ENCODE results near the gene ESPNL. TPM values are rescaled to one million over a fixed set of nuclear protein-coding genes. Genes with fewer than 3 reads are reported as not detected.

Gene ESPNL
- total and polyA plus RNA-seq, 2 of the 4 experiments (the other 2 are of a cell fraction) = 2.0 TPM

DNA sequence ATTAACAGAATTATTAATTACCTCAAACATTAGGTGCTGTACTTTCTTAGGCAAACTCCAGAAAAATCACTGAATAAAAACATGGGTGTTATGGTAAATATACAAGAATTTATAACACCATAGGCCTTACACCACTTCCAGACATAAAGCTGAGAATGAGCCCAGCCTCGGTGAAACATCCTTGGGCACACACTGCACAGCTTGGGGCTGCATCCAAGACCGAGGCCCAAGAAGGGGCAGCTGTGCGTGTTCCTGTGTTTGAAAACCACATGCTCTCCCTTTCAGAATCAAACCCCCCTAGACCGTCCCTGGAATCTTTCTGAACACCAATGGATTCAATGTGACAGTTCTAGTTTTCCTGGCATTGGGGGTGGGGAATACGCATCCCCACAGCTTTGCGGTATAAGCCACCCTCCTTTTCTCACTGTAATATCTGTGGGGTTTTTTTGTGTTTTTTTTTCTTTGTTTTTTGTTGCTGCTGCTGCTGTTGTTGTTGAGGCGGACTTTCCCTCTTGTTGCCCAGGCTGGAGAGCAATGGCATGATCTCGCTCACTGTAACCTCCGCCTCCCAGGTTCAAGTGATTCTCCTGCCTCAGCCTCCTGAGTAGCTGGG is 71.5 kb downstream of the ESPNL start (continued):
- TF ChIP-seq, protein P1, sequence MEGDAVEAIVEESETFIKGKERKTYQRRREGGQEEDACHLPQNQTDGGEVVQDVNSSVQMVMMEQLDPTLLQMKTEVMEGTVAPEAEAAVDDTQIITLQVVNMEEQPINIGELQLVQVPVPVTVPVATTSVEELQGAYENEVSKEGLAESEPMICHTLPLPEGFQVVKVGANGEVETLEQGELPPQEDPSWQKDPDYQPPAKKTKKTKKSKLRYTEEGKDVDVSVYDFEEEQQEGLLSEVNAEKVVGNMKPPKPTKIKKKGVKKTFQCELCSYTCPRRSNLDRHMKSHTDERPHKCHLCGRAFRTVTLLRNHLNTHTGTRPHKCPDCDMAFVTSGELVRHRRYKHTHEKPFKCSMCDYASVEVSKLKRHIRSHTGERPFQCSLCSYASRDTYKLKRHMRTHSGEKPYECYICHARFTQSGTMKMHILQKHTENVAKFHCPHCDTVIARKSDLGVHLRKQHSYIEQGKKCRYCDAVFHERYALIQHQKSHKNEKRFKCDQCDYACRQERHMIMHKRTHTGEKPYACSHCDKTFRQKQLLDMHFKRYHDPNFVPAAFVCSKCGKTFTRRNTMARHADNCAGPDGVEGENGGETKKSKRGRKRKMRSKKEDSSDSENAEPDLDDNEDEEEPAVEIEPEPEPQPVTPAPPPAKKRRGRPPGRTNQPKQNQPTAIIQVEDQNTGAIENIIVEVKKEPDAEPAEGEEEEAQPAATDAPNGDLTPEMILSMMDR (conservative IDR thresholded peaks at IDR 0.05; ENCODE audit: low read depth, low read length) = no peak

DNA sequence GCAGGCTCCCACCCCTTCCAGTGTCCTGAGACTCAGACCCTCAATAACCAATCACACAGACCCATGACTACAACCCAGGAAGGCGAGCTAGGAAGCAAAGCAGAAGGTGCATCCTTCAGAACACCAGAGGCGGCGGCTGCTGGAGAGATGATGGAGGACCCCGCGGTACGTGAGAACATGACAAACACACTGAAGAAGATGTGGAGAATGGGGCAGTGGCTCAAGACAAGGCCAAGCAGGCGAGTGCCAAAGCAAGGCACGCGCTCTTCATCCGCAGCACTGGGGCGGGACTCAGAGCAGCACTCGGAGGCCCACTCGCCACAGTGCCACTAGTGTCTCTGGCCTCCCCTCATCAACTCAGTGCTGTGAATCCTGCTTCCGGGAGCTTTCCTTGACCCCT is 72.3 kb downstream of the ESPNL start:
- H3K9ac ChIP-seq (ENCODE audit: low read depth, low read length) = no peak overlapping the region
- H2AK5ac ChIP-seq (ENCODE audit: low read depth, low read length) = 0 out of 2 replicates have a peak overlapping the region, but pooled peaks have one; percentile 7
- H3K4me3 ChIP-seq (ENCODE audit: insufficient read depth, low read depth, low read length) = no peak overlapping the region
- H4K91ac ChIP-seq (ENCODE audit: insufficient read depth, low read depth, low read length) = no peak overlapping the region
- H3K4me2 ChIP-seq (ENCODE audit: low read depth, low read length) = no peak overlapping the region
- no peak overlapping the region for H2AK9ac ChIP-seq (replicated peaks; ENCODE audit: low read depth, low read length, poor library complexity)
- peak overlapping the region; percentile 38; the same call in 1 of the 2 replicates for H3K27ac ChIP-seq (ENCODE audit: insufficient read depth, low read length)
- in situ Hi-C loops (cut with MboI; ENCODE audit: low sequenced_read_pairs) (no loop called here), dilution Hi-C loops (cut with HindIII; ENCODE audit: low sequenced_read_pairs, unreplicated experiment) (no loop called here), intact Hi-C loops (cut with micrococcal nuclease) (loop anchor here (10.0 kb wide), 1 partner anchor 178 kb away; no protein-coding TSS in a partner anchor)
- peaks cover 36% of the 10 kb centered on the region for H3K9me1 ChIP-seq (ENCODE audit: insufficient read depth, low read length)
- no TSS peak for BruUV-seq (replicated peaks)
- TF ChIP-seq, protein P1 (conservative IDR thresholded peaks at IDR 0.05; ENCODE audit: low read depth, low read length) = no peak
- no peak for TF ChIP-seq NFE2L2 (IDR thresholded peaks at IDR 0.05; ENCODE audit: low read depth, low read length)
- TF ChIP-seq FOS (IDR thresholded peaks at IDR 0.05; ENCODE audit: low read depth, low read length) = no peak
- no peak for TF ChIP-seq CHD1 (IDR thresholded peaks at IDR 0.05; ENCODE audit: low read depth, low read length)
- no peak for TF ChIP-seq RFX5 (IDR thresholded peaks at IDR 0.05; ENCODE audit: low read depth, low read length)
- no peak for TF ChIP-seq RCOR1 (IDR thresholded peaks at IDR 0.05; ENCODE audit: insufficient replicate concordance, low read length)
- TF ChIP-seq, protein P2, sequence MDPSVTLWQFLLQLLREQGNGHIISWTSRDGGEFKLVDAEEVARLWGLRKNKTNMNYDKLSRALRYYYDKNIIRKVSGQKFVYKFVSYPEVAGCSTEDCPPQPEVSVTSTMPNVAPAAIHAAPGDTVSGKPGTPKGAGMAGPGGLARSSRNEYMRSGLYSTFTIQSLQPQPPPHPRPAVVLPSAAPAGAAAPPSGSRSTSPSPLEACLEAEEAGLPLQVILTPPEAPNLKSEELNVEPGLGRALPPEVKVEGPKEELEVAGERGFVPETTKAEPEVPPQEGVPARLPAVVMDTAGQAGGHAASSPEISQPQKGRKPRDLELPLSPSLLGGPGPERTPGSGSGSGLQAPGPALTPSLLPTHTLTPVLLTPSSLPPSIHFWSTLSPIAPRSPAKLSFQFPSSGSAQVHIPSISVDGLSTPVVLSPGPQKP (IDR thresholded peaks at IDR 0.05; ENCODE audit: borderline replicate concordance, low read depth, low read length) = no peak
- no peak for TF ChIP-seq CEBPB (IDR thresholded peaks at IDR 0.05; ENCODE audit: low read depth, low read length)
- ChIA-PET CTCF (no interaction called here), POLR2A (ENCODE audit: unreplicated experiment) (no interaction called here)
- no peak overlapping the region; the same call in 1 of the 2 replicates for H3K18ac ChIP-seq (ENCODE audit: low read depth, low read length)
- H3K27me3 ChIP-seq (ENCODE audit: control insufficient read depth, insufficient read depth, low read length) = no peaks in the 10 kb centered on the region
- H2BK15ac ChIP-seq (ENCODE audit: low read depth, low read length) = no peak overlapping the region
- peaks cover 8% of the 10 kb centered on the region for H4K20me1 ChIP-seq (ENCODE audit: insufficient read depth, low read length)
- no peak for DNase-seq
- peak overlapping the region; percentile 25; the same call in 1 of the 2 replicates for H3K14ac ChIP-seq (replicated peaks; ENCODE audit: low read depth, low read length)
- H2BK20ac ChIP-seq (ENCODE audit: low read depth, low read length) = no peak overlapping the region
- H3K4me1 ChIP-seq (ENCODE audit: control insufficient read depth, insufficient read depth, low read length) = peaks cover 30% of the 10 kb centered on the region
- H3K23ac ChIP-seq (ENCODE audit: low read depth, low read length) = 0 out of 2 replicates have a peak overlapping the region, but pooled peaks have one; percentile 17
- H4K5ac ChIP-seq (ENCODE audit: low read depth, low read length) = no peak overlapping the region
- H3K56ac ChIP-seq (ENCODE audit: extremely low read depth, insufficient read depth, low read length) = no peak overlapping the region
- ATAC-seq (ENCODE audit: low read depth) = no peak
- H3K79me1 ChIP-seq (ENCODE audit: low read depth in 1 of 2, low read length in 2 of 2) = peaks cover 13 to 57% of the 10 kb centered on the region in 2 experiments; a peak in 3 of 4 replicates
- H3K4ac ChIP-seq (ENCODE audit: low read depth, low read length) = peak overlapping the region; percentile 58; the same call in 1 of the 2 replicates
- H2BK5ac ChIP-seq (ENCODE audit: low read depth, low read length, poor library complexity, severe bottlenecking) = peak overlapping the region; percentile 43
- H4K8ac ChIP-seq (ENCODE audit: low read depth in 2 of 2, low read length in 2 of 2) = no peak overlapping the region; a peak in 1 of 4 replicates
- H2BK120ac ChIP-seq (ENCODE audit: low read depth, low read length) = no peak overlapping the region
- peaks cover 47% of the 10 kb centered on the region for H3K36me3 ChIP-seq (ENCODE audit: control insufficient read depth, insufficient read depth, low read length)
- H3K9me3 ChIP-seq (ENCODE audit: control insufficient read depth, insufficient read depth, low read length) = no peaks in the 10 kb centered on the region
- WGBS, 2 experiments (ENCODE audit: extremely low coverage in 2 of 2, insufficient read length in 1 of 2) = 100% methylated on average over 3 of the region's 14 CpGs; no CpG with 5 or more reads in 1 of the 2 experiments
- peak overlapping the region; percentile 8 for H2AFZ ChIP-seq (replicated peaks; ENCODE audit: low read length, poor library complexity)

Measured in IMR-90 (cell line).